CD8-positive, alpha-beta memory T cell (primary cell): ENCODE data around the gene TMOD3. TPM values are rescaled to one million over a fixed set of nuclear protein-coding genes. Genes with fewer than 3 reads are reported as not detected.

Experiments used
- CTCF ChIA-PET: fragments of 350-600 bp; sonication (Branson Sonifier 250); formaldehyde crosslinking; loops from one replicate; lab custom pipeline; 2021; ENCODE audit warnings: antibody characterized with exemption; lab: Charles Lee
- POLR2A ChIA-PET: fragments of 350-600 bp; sonication (Branson Sonifier 250); formaldehyde crosslinking; loops from one replicate; lab custom pipeline; 2021; ENCODE audit warnings: antibody characterized with exemption; lab: Charles Lee
- DNase-seq, 5 donors: peaks; one replicate each; pipeline versions ENCODE4 v3.0.0 to v3.0.0-alpha.2; 2020 to 2022; ENCODE audit warnings: mixed read lengths in 1 of 5
- H3K27ac ChIP-seq: one replicate; pipeline ENCODE4 v1.7.0; 2013; ENCODE audit warnings: low read depth, mild to moderate bottlenecking, low read length, moderate library complexity
- H3K27me3 ChIP-seq: 2 replicates; pipeline ENCODE4 v1.7.0; 2013; ENCODE audit warnings: low read length, mild to moderate bottlenecking; ENCODE audit not compliant: insufficient read depth, poor library complexity, severe bottlenecking
- H3K36me3 ChIP-seq: 2 replicates; pipeline ENCODE4 v1.7.0; 2013; ENCODE audit warnings: mild to moderate bottlenecking, low read length, moderate library complexity; ENCODE audit not compliant: insufficient read depth
- H3K4me1 ChIP-seq: 2 replicates; pipeline ENCODE4 v1.7.0; 2013; ENCODE audit warnings: mild to moderate bottlenecking, low read length, moderate library complexity; ENCODE audit not compliant: insufficient read depth
- H3K4me3 ChIP-seq: 2 replicates; pipeline ENCODE4 v1.7.0; 2013; ENCODE audit warnings: mild to moderate bottlenecking, low read length
- H3K9me3 ChIP-seq: 2 replicates; pipeline ENCODE4 v1.7.0; 2013; ENCODE audit warnings: mild to moderate bottlenecking, low read length
- H3K27ac Mint-ChIP-seq, 8 donors: one replicate each; pipeline ENCODE4 v1.8.0; 2020 to 2021; ENCODE audit warnings: mixed read lengths in 8 of 8, mild to moderate bottlenecking in 6 of 8, inconsistent platforms in 3 of 8, moderate library complexity in 3 of 8
- H3K27me3 Mint-ChIP-seq, 2 donors: one replicate each; pipeline ENCODE4 v1.8.0; 2020 to 2021; ENCODE audit warnings: mixed read lengths in 2 of 2, mild to moderate bottlenecking in 1 of 2, moderate library complexity in 1 of 2
- H3K36me3 Mint-ChIP-seq, 3 donors: one replicate each; pipeline ENCODE4 v1.8.0; 2020 to 2021; ENCODE audit warnings: mixed read lengths in 3 of 3, inconsistent platforms in 1 of 3, mild to moderate bottlenecking in 1 of 3
- H3K4me1 Mint-ChIP-seq, 3 donors: one replicate each; pipeline ENCODE4 v1.8.0; 2020 to 2021; ENCODE audit warnings: mixed read lengths in 3 of 3, inconsistent platforms in 1 of 3, mild to moderate bottlenecking in 1 of 3
- H3K4me3 Mint-ChIP-seq, 7 donors: one replicate each; pipeline ENCODE4 v1.8.0; 2020 to 2021; ENCODE audit warnings: mixed read lengths in 7 of 7, mild to moderate bottlenecking in 6 of 7, moderate library complexity in 4 of 7, inconsistent platforms in 2 of 7
- H3K9me3 Mint-ChIP-seq, 5 donors: one replicate each; pipeline ENCODE4 v1.8.0; 2020 to 2022; ENCODE audit warnings: mixed read lengths in 5 of 5, mild to moderate bottlenecking in 3 of 5, moderate library complexity in 2 of 5, inconsistent platforms in 1 of 5
- polyA plus RNA-seq: library from polyadenylated mRNA; unstranded; fragments of 300-500 nt; fragmentation: Illumina TruSeq; gene quantifications from one replicate; pipeline ENCODE4 v1.2.3, GENCODE V29; 2021
- total RNA-seq, 2 experiments: library from RNA; stranded (reverse); gene quantifications; one replicate each; pipeline ENCODE4 v1.2.3, GENCODE V29; 2021

The TMOD3 gene
- total and polyA plus RNA-seq, 3 experiments from 2014 or later: 34.0 to 54.0 (median 52.6) TPM

- peaks cover 7% of the 10 kb centered on the region for H3K36me3 ChIP-seq
- POLR2A ChIA-PET: no interaction called here
- CTCF ChIA-PET: no interaction called here
- H3K4me3 Mint-ChIP-seq: no peak overlapping the region
- H3K4me3 ChIP-seq: no peak overlapping the region
- H3K4me1 ChIP-seq: no peaks in the 10 kb centered on the region
- H3K36me3 Mint-ChIP-seq: peaks cover 20 to 66% (median 30%) of the 10 kb centered on the region in 3 donors
- peak overlapping the region in 1 of 8 donors; percentile 17 for H3K27ac Mint-ChIP-seq
- DNase-seq: no peak
- H3K4me1 Mint-ChIP-seq: no peaks in the 10 kb centered on the region
- H3K9me3 ChIP-seq: no peaks in the 10 kb centered on the region
- no peaks in the 10 kb centered on the region for H3K27me3 ChIP-seq
- H3K27ac ChIP-seq: no peak overlapping the region
- H3K9me3 Mint-ChIP-seq: no peaks in the 10 kb centered on the region
- no peaks in the 10 kb centered on the region for H3K27me3 Mint-ChIP-seq
Observed at GRCh38 chr15:51806123-51806522, 23.3 kb upstream of the TMOD3 start.

GRCh38 chr15:51809457-51809856 lies 20.0 kb upstream of the TMOD3 start:
- Mint-ChIP-seq H3K9me3 (no peaks in the 10 kb centered on the region), H3K27ac (no peak overlapping the region), H3K27me3 (no peaks in the 10 kb centered on the region), H3K4me3 (no peak overlapping the region), H3K4me1 (no peaks in the 10 kb centered on the region), H3K36me3 (peaks cover 24 to 67% (median 40%) of the 10 kb centered on the region in 3 donors)
- H3K27ac ChIP-seq: no peak overlapping the region
- no peaks in the 10 kb centered on the region for H3K4me1 ChIP-seq
- H3K36me3 ChIP-seq: peaks cover 7% of the 10 kb centered on the region
- no peaks in the 10 kb centered on the region for H3K27me3 ChIP-seq
- no peaks in the 10 kb centered on the region for H3K9me3 ChIP-seq
- H3K4me3 ChIP-seq: no peak overlapping the region
- POLR2A ChIA-PET: interaction anchor here (0.5 kb wide), 1 partner anchor 560 kb away, joined by 7 read pairs; no protein-coding TSS in a partner anchor
- DNase-seq: no peak
- CTCF ChIA-PET: no interaction called here

- H3K4me1 Mint-ChIP-seq: no peaks in the 10 kb centered on the region
- CTCF ChIA-PET: no interaction called here
Observed at GRCh38 chr15:51812598-51812997, 16.9 kb upstream of the TMOD3 start.

GRCh38 chr15:51814606-51815005 lies 14.8 kb upstream of the TMOD3 start:
- H3K9me3 Mint-ChIP-seq: peaks cover 0 to 4% (median 1%) of the 10 kb centered on the region in 5 donors
- H3K27me3 Mint-ChIP-seq: peaks cover 0 to 3% of the 10 kb centered on the region in 2 donors
- Histone ChIP-seq H3K27ac (no peak overlapping the region), H3K27me3 (no peaks in the 10 kb centered on the region), H3K4me1 (no peaks in the 10 kb centered on the region), H3K36me3 (no peaks in the 10 kb centered on the region), H3K4me3 (no peak overlapping the region), H3K9me3 (no peaks in the 10 kb centered on the region)
- ChIA-PET POLR2A (no interaction called here), CTCF (no interaction called here)
- DNase-seq: no peak
- H3K4me1 Mint-ChIP-seq: no peaks in the 10 kb centered on the region
- H3K27ac Mint-ChIP-seq: no peak overlapping the region
- peaks cover 21 to 34% (median 23%) of the 10 kb centered on the region in 3 donors for H3K36me3 Mint-ChIP-seq
- no peak overlapping the region for H3K4me3 Mint-ChIP-seq

More at GRCh38 chr15:51812598-51812997, 16.9 kb upstream of the TMOD3 start:
- POLR2A ChIA-PET: no interaction called here
- Histone ChIP-seq H3K27me3 (no peaks in the 10 kb centered on the region), H3K27ac (no peak overlapping the region), H3K9me3 (no peaks in the 10 kb centered on the region), H3K36me3 (no peaks in the 10 kb centered on the region), H3K4me1 (no peaks in the 10 kb centered on the region), H3K4me3 (no peak overlapping the region)
- no peak overlapping the region for H3K27ac Mint-ChIP-seq
- no peak overlapping the region for H3K4me3 Mint-ChIP-seq
- H3K27me3 Mint-ChIP-seq: no peaks in the 10 kb centered on the region
- peaks cover 13 to 53% (median 28%) of the 10 kb centered on the region in 3 donors for H3K36me3 Mint-ChIP-seq
- no peak for DNase-seq
- H3K9me3 Mint-ChIP-seq: no peaks in the 10 kb centered on the region

- no peak overlapping the region for H3K27ac Mint-ChIP-seq
- ChIA-PET POLR2A (no interaction called here), CTCF (no interaction called here)
Observed at GRCh38 chr15:51816611-51817010, 12.8 kb upstream of the TMOD3 start.

GRCh38 chr15:51818150-51818549 lies 11.3 kb upstream of the TMOD3 start:
- peak overlapping the region in 1 of 8 donors; percentile 26 for H3K27ac Mint-ChIP-seq
- H3K36me3 Mint-ChIP-seq: peaks cover 14 to 37% (median 19%) of the 10 kb centered on the region in 3 donors
- ChIA-PET CTCF (no interaction called here), POLR2A (no interaction called here)
- DNase-seq: no peak
- no peak overlapping the region for H3K4me3 ChIP-seq
- H3K27ac ChIP-seq: no peak overlapping the region
- H3K9me3 Mint-ChIP-seq: peaks cover 10 to 22% (median 20%) of the 10 kb centered on the region in 5 donors
- no peaks in the 10 kb centered on the region for H3K27me3 ChIP-seq
- H3K9me3 ChIP-seq: no peaks in the 10 kb centered on the region
- H3K4me3 Mint-ChIP-seq: no peak overlapping the region
- H3K36me3 ChIP-seq: no peaks in the 10 kb centered on the region
- H3K27me3 Mint-ChIP-seq: peaks cover 0 to 5% of the 10 kb centered on the region in 2 donors
- no peaks in the 10 kb centered on the region for H3K4me1 ChIP-seq
- H3K4me1 Mint-ChIP-seq: no peaks in the 10 kb centered on the region

More at GRCh38 chr15:51816611-51817010, 12.8 kb upstream of the TMOD3 start:
- no peaks in the 10 kb centered on the region for H3K4me1 ChIP-seq
- H3K9me3 Mint-ChIP-seq: peaks cover 10 to 20% (median 18%) of the 10 kb centered on the region in 5 donors
- no peaks in the 10 kb centered on the region for H3K27me3 ChIP-seq
- no peak for DNase-seq
- H3K36me3 ChIP-seq: no peaks in the 10 kb centered on the region
- no peaks in the 10 kb centered on the region for H3K9me3 ChIP-seq
- H3K27me3 Mint-ChIP-seq: peaks cover 0 to 4% of the 10 kb centered on the region in 2 donors
- no peak overlapping the region for H3K27ac ChIP-seq
- H3K4me3 Mint-ChIP-seq: no peak overlapping the region
- H3K36me3 Mint-ChIP-seq: peaks cover 21 to 37% (median 25%) of the 10 kb centered on the region in 3 donors
- H3K4me3 ChIP-seq: no peak overlapping the region
- H3K4me1 Mint-ChIP-seq: no peaks in the 10 kb centered on the region

- H3K27me3 Mint-ChIP-seq: peaks cover 0 to 2% of the 10 kb centered on the region in 2 donors
- H3K4me1 ChIP-seq: peaks cover 2% of the 10 kb centered on the region
- H3K36me3 ChIP-seq: no peaks in the 10 kb centered on the region
- DNase-seq: no peak
- peaks cover 2 to 10% (median 7%) of the 10 kb centered on the region in 3 donors for H3K36me3 Mint-ChIP-seq
- peak overlapping the region in 1 of 7 donors; percentile 82 for H3K4me3 Mint-ChIP-seq
- H3K27ac Mint-ChIP-seq: peak overlapping the region in 1 of 8 donors; percentile 59
- H3K9me3 ChIP-seq: no peaks in the 10 kb centered on the region
- ChIA-PET POLR2A (no interaction called here), CTCF (no interaction called here)
- H3K4me3 ChIP-seq: no peak overlapping the region
- no peaks in the 10 kb centered on the region for H3K27me3 ChIP-seq
- H3K4me1 Mint-ChIP-seq: peaks cover 10 to 15% (median 11%) of the 10 kb centered on the region in 3 donors
- H3K9me3 Mint-ChIP-seq: peaks cover 6 to 14% (median 9%) of the 10 kb centered on the region in 5 donors
- no peak overlapping the region for H3K27ac ChIP-seq
Observed at GRCh38 chr15:51825698-51826097, 3.8 kb upstream of the TMOD3 start.

- Mint-ChIP-seq H3K27me3 (no peaks in the 10 kb centered on the region), H3K4me1 (peaks cover 37 to 46% (median 40%) of the 10 kb centered on the region in 3 donors), H3K4me3 (peak overlapping the region; percentile 89 to 99 (median 97)), H3K27ac (peak overlapping the region; percentile 86 to 97 (median 91)), H3K36me3 (peaks cover 0 to 5% (median 2%) of the 10 kb centered on the region in 3 donors), H3K9me3 (no peaks in the 10 kb centered on the region)
- Histone ChIP-seq H3K27ac (peak overlapping the region; percentile 71), H3K27me3 (no peaks in the 10 kb centered on the region), H3K4me3 (no peak overlapping the region), H3K36me3 (no peaks in the 10 kb centered on the region), H3K9me3 (no peaks in the 10 kb centered on the region), H3K4me1 (peaks cover 29% of the 10 kb centered on the region)
- POLR2A ChIA-PET: no interaction called here
- no peak for DNase-seq
- CTCF ChIA-PET: interaction anchor here (0.8 to 1.1 kb wide), 2 partner anchors 33 to 92 kb away, joined by 4 to 6 read pairs; no protein-coding TSS in a partner anchor
Observed at GRCh38 chr15:51828621-51829375, 655 bp upstream of the TMOD3 start.
